GM12878 (cell line): Measurements from ENCODE around the gene TIE1. TPM values are rescaled to one million over a fixed set of nuclear protein-coding genes. Genes with fewer than 3 reads are reported as not detected.
A peak's percentile ranks its signal among the peaks of the same experiment; 100 is the strongest.

Experiments
- ATAC-seq: fragments of 200-7000 bp; cut with Tn5 transposase; 3 replicates; pipeline ENCODE4 v1.9.1; 2020; ENCODE audit warnings: mild to moderate bottlenecking, moderate library complexity
- Bru-seq: library from RNA; stranded (reverse); fragments of 400-500 nt; gene quantifications from one replicate; lab custom pipeline; 2021; lab: Mats Ljungman, UMichigan
- BruChase-seq, 2 experiments: library from RNA; stranded (reverse); fragments of 400-500 nt; gene quantifications; one replicate each; lab custom pipeline; 2021; lab: Mats Ljungman, UMichigan
- BruUV-seq: library from RNA; stranded (reverse); fragments of 400-500 nt; replicated peaks from 2 replicates; lab custom pipeline; 2021; lab: Mats Ljungman, UMichigan
- CTCF ChIA-PET: fragments of 300-600 bp; sonication (Branson Sonifier 250); formaldehyde crosslinking; extraction: SDS; loops from one replicate; lab custom pipeline; 2021; ENCODE audit warnings: inconsistent platforms; lab: Yijun Ruan, JAX
- POLR2A ChIA-PET: fragments of 350-600 bp; formaldehyde crosslinking; extraction: SDS; loops from one replicate; lab custom pipeline; 2021; ENCODE audit warnings: inconsistent platforms; lab: Charles Lee
- RAD21 ChIA-PET: fragments of 300-600 bp; sonication (Branson Sonifier 250); formaldehyde crosslinking; loops from one replicate; lab custom pipeline; 2023; ENCODE audit warnings: antibody characterized with exemption; ENCODE audit not compliant: unreplicated experiment; lab: Charles Lee
- SMC1A ChIA-PET: fragments of 300-600 bp; sonication (Branson Sonifier 250); formaldehyde crosslinking; loops from one replicate; lab custom pipeline; 2023; ENCODE audit not compliant: unreplicated experiment, uncharacterized antibody; lab: Charles Lee
- DNase-seq: peaks from one replicate; pipeline ENCODE4 v3.0.0-alpha.2; 2011; ENCODE audit warnings: low read depth, low spot score
- FAIRE-seq: peaks from 3 replicates; lab custom pipeline; 2011; peaks lifted over from hg19 to GRCh38; lab: Jason Lieb, UNC
- H2AFZ ChIP-seq: 2 replicates; pipeline ENCODE4 v1.6.0; 2011; ENCODE audit warnings: low read depth, low read length, control low read depth; ENCODE audit not compliant: control insufficient read depth
- H3K27ac ChIP-seq: 2 replicates; pipeline ENCODE4 v1.5.1; 2011; ENCODE audit warnings: control low read depth; ENCODE audit not compliant: control insufficient read depth, insufficient read depth
- H3K27me3 ChIP-seq, 2 experiments: replicated peaks in 1 of 2; 2 replicates each; pipeline versions ENCODE4 v1.6.0 to v1.6.1; 2011; ENCODE audit warnings: low read length in 1 of 2; ENCODE audit not compliant: control insufficient read depth in 2 of 2, insufficient read depth in 2 of 2
- H3K36me3 ChIP-seq, 2 experiments: 2 replicates each; pipeline ENCODE4 v1.5.1; 2011; ENCODE audit warnings: low read length in 1 of 2; ENCODE audit not compliant: control insufficient read depth in 2 of 2, insufficient read depth in 2 of 2
- H3K4me1 ChIP-seq: 2 replicates; pipeline ENCODE4 v1.6.1; 2011; ENCODE audit warnings: mild to moderate bottlenecking, low read length, moderate library complexity, mixed read lengths; ENCODE audit not compliant: control insufficient read depth, insufficient read depth
- H3K4me2 ChIP-seq: 2 replicates; pipeline ENCODE4 v1.6.0; 2011; ENCODE audit warnings: control low read depth; ENCODE audit not compliant: control insufficient read depth, insufficient read depth
- H3K4me3 ChIP-seq: fragments of 200-600 bp; sonication (generic); 2 replicates; pipeline ENCODE4 v1.5.1; 2016
- H3K79me2 ChIP-seq: 2 replicates; pipeline ENCODE4 v1.6.0; 2011; ENCODE audit warnings: low read length; ENCODE audit not compliant: control insufficient read depth, insufficient read depth
- H3K9ac ChIP-seq: 2 replicates; pipeline ENCODE4 v1.8.0; 2011; ENCODE audit warnings: low read length, control low read depth, mixed read lengths; ENCODE audit not compliant: control insufficient read depth, insufficient read depth
- H3K9me3 ChIP-seq: replicated peaks from 3 replicates; pipeline ENCODE4 v1.5.1; 2011; ENCODE audit warnings: mild to moderate bottlenecking, low read length; ENCODE audit not compliant: control insufficient read depth, insufficient read depth
- H4K20me1 ChIP-seq: 2 replicates; pipeline ENCODE4 v1.6.0; 2011; ENCODE audit not compliant: control insufficient read depth, insufficient read depth
- BCLAF1 ChIP-seq: fragments of 450-650 bp; IDR thresholded peaks from 2 replicates; pipeline ENCODE4 v1.6.1; 2017; ENCODE audit warnings: antibody characterized with exemption, mild to moderate bottlenecking, moderate library complexity
- BMI1 ChIP-seq: fragments of 450-650 bp; IDR thresholded peaks from 2 replicates; pipeline ENCODE4 v1.6.1; 2016; ENCODE audit warnings: mild to moderate bottlenecking, moderate library complexity, borderline replicate concordance
- CBX3 ChIP-seq: fragments of 200-600 bp; sonication (generic); IDR thresholded peaks from 2 replicates; pipeline ENCODE4 v1.6.1; 2016; ENCODE audit warnings: low read depth, borderline replicate concordance
- CREB1 ChIP-seq: IDR thresholded peaks from 2 replicates; pipeline ENCODE4 v1.6.1; 2012; ENCODE audit warnings: low read depth, mild to moderate bottlenecking, inconsistent platforms
- EP300 ChIP-seq, 2 experiments: fragments of 150-350 bp in 1 of 2; IDR thresholded peaks; 2 replicates each; pipeline ENCODE4 v1.6.1; 2011 to 2012; ENCODE audit warnings: low read depth in 2 of 2, low read length in 2 of 2, borderline replicate concordance in 1 of 2, improper control_type of control experiment in 1 of 2, inconsistent platforms in 1 of 2; ENCODE audit not compliant: control insufficient read depth in 1 of 2
- GATAD2B ChIP-seq: fragments of 450-650 bp; conservative IDR thresholded peaks from 2 replicates; pipeline ENCODE4 v1.6.1; 2017; ENCODE audit warnings: low read depth, mild to moderate bottlenecking, moderate library complexity
- IRF4 ChIP-seq: IDR thresholded peaks from 2 replicates; pipeline ENCODE4 v1.6.1; 2011; ENCODE audit warnings: low read depth, low read length
- RBBP5 ChIP-seq: fragments of 200-600 bp; sonication (generic); conservative IDR thresholded peaks from 2 replicates; pipeline ENCODE4 v1.6.1; 2016
- SMARCA5 ChIP-seq: fragments of 450-650 bp; IDR thresholded peaks from 2 replicates; pipeline ENCODE4 v1.6.1; 2017; ENCODE audit warnings: mild to moderate bottlenecking
- SMC3 ChIP-seq: IDR thresholded peaks from 2 replicates; pipeline ENCODE4 v1.6.1; 2011; ENCODE audit warnings: low read length, improper control_type of control experiment, borderline replicate concordance
- TAF1 ChIP-seq: IDR thresholded peaks from 2 replicates; pipeline ENCODE4 v1.6.1; 2011; ENCODE audit warnings: mild to moderate bottlenecking, low read depth, low read length, borderline replicate concordance
- TCF3 ChIP-seq: IDR thresholded peaks from 2 replicates; pipeline ENCODE4 v1.6.1; 2012; ENCODE audit warnings: low read depth, mild to moderate bottlenecking, low read length, borderline replicate concordance; ENCODE audit not compliant: insufficient read depth
- WGBS: methylation state at CpG from one replicate; pipeline ENCODE4 v1.1.6; 2016; ENCODE audit warnings: low lambda C conversion rate; ENCODE audit not compliant: insufficient replicate concordance, insufficient coverage; ENCODE audit errors: missing lambda C conversion rate; 5-methylcytosine and 5-hydroxymethylcytosine counted together
- in situ Hi-C: fragments of 300-500 bp; cut with MboI; formaldehyde crosslinking; loops from 9 replicates; pipeline ENCODE4 v1.14.3; 2018; ENCODE audit warnings: mixed read lengths
- intact Hi-C: fragments of 100-400 bp; cut with micrococcal nuclease; formaldehyde crosslinking; loops from one replicate; pipeline ENCODE4 v1.14.2; 2022; ENCODE audit not compliant: unreplicated experiment
- long read RNA-seq, 2 experiments: library from polyadenylated mRNA; unstranded; transcript quantifications; one replicate each; pipeline ENCODE4 v2.0.0, GENCODE V29; 2019 to 2020
- polyA minus RNA-seq, 3 experiments: library from RNA; depleted of rRNA, polyadenylated mRNA; stranded (reverse); fragments of >200 nt; gene quantifications; 2 replicates each; pipeline ENCODE4 v1.2.3, GENCODE V29; 2011
- polyA plus RNA-seq, 11 experiments: library from polyadenylated mRNA; depleted of rRNA in 4 of 11; unstranded in 6 of 11; stranded (reverse) in 5 of 11; fragments of >200 nt; fragmentation: Nextera tagmentation in 4 of 11; fragmentation: Illumina TruSeq in 1 of 11; extraction: Ambion mirVana in 4 of 11; extraction: Trizol in 1 of 11; gene quantifications; 1 replicate in 1 of 11; 2 replicates in 10 of 11; pipeline versions ENCODE4 v1.2.1 to v1.2.3, GENCODE V29; 2011 to 2016; ENCODE audit warnings: inconsistent platforms in 2 of 11, missing spikeins in 2 of 11, low read depth in 1 of 11
- total RNA-seq, 4 experiments: library from RNA; depleted of rRNA in 3 of 4; stranded (reverse); fragments of >200 nt in 3 of 4; fragmentation: Illumina TruSeq in 1 of 4; extraction: Trizol in 1 of 4; gene quantifications; 2 replicates each; pipeline versions ENCODE4 v1.2.1 to v1.2.3, GENCODE V29; 2013 to 2021

The TIE1 gene
- total RNA-seq (2013; cell fraction: nucleolus; rRNA removed): 51.4 and 63.5 TPM in 2 replicates
- total RNA-seq (2014; rRNA removed) (1.7 and 2.0 TPM in 2 replicates), total RNA-seq (2014; rRNA removed; fragmentation: Illumina TruSeq; extraction: Trizol) (0.58 and 0.64 TPM in 2 replicates), total RNA-seq (2021) (3.3 and 3.9 TPM in 2 replicates), polyA plus RNA-seq (2011; rRNA removed) (1.7 and 3.4 TPM in 2 replicates), polyA plus RNA-seq (2014; fragmentation: Illumina TruSeq; extraction: Trizol) (0.43 and 0.62 TPM in 2 replicates), polyA plus RNA-seq (2014; fragmentation: Nextera tagmentation; extraction: Ambion mirVana) (under 1 TPM; 0.26 to 0.40 TPM), polyA plus RNA-seq (2014; rRNA removed) (2.5 TPM in 2 replicates), polyA plus RNA-seq (2016; fragmentation: Nextera tagmentation; extraction: Ambion mirVana) (1 to 10 TPM; 1.2 to 1.5 TPM), polyA minus RNA-seq (2011; rRNA and poly(A)+ RNA removed) (8.3 and 9.2 TPM in 2 replicates), Bru-seq, nascent RNA (percentile 36 among the genes with signal in this experiment), BruChase-seq, experiment 1, labeled RNA remaining after a 6-hour chase (percentile 43 among the genes with signal in this experiment), BruChase-seq, experiment 2, labeled RNA remaining after a 2-hour chase (percentile 31 among the genes with signal in this experiment)
- polyA plus RNA-seq (2011; ENCODE audit: low read depth): 8.0 TPM
- polyA plus RNA-seq (2011; cell fraction: cytosol; rRNA removed): 3.4 and 4.7 TPM in 2 replicates
- 13.3 and 13.4 TPM in 2 replicates for polyA plus RNA-seq (2011; cell fraction: nucleus; rRNA removed)
- polyA plus RNA-seq (2012): 3.5 and 5.1 TPM in 2 replicates
- 4.4 and 4.5 TPM in 2 replicates for polyA minus RNA-seq (2011; cell fraction: cytosol; rRNA and poly(A)+ RNA removed)
- 2.8 and 8.8 TPM in 2 replicates for polyA minus RNA-seq (2011; cell fraction: nucleus; rRNA and poly(A)+ RNA removed)
- long read RNA-seq, experiment 1: 0 reads
- long read RNA-seq, experiment 2, partial matches to known transcripts: 0 of 1 reads
- long read RNA-seq, experiment 2, other reads (novel, unspliced or antisense): 1 of 1 reads

GRCh38 chr1:43300378-43301094 lies at the start of gene TIE1:
Gene TIE1, plus strand, starts transcription at chr1:43300982. Its CDS starts 90 bp downstream, at chr1:43301072.
- H3K79me2 ChIP-seq: no peaks in the 10 kb centered on the region
- in situ Hi-C loops: no loop called here
- no peaks in the 10 kb centered on the region for H3K36me3 ChIP-seq
- TF ChIP-seq TCF3 (no peak), GATAD2B (no peak), CREB1 (no peak), CBX3 (no peak), TAF1 (no peak), BCLAF1 (no peak), RBBP5 (no peak), SMARCA5 (no peak), SMC3 (no peak), EP300 (IDR thresholded peaks at IDR 0.05; ENCODE audit: borderline replicate concordance in 1 of 2, control insufficient read depth in 1 of 2, low read depth in 2 of 2, low read length in 2 of 2) (no peak), IRF4 (no peak), BMI1 (no peak)
- DNase-seq: no peak
- POLR2A ChIA-PET: no interaction called here
- no peak within 1 kb of the TSS for H2AFZ ChIP-seq
- no peaks in the 10 kb centered on the region for H3K27me3 ChIP-seq
- CTCF ChIA-PET: no interaction called here
- H3K4me1 ChIP-seq: peaks cover 5% of the 10 kb centered on the region; the same call in 1 of the 2 replicates
- H3K9me3 ChIP-seq: no peaks in the 10 kb centered on the region
- intact Hi-C loops: no loop called here
- RAD21 ChIA-PET: no interaction called here
- FAIRE-seq: no peak
- no peak within 1 kb of the TSS for H3K4me2 ChIP-seq
- no peak within 1 kb of the TSS for H3K4me3 ChIP-seq
- SMC1A ChIA-PET: no interaction called here
- peak; percentile 40; the same call in 1 of the 3 replicates for ATAC-seq
- H3K27ac ChIP-seq: no peak within 1 kb of the TSS
- WGBS: 44% methylated on average over 6 of the region's 10 CpGs
- BruUV-seq: no TSS peak
- no peak within 1 kb of the TSS for H3K9ac ChIP-seq
- H4K20me1 ChIP-seq: no peaks in the 10 kb centered on the region
